Activated CD8-positive, alpha-beta memory T cell treated with anti-CD3 and anti-CD28 coated beads for 24 hours (primary cell): ENCODE data around the gene NETO2.
"Not testable (repeated sequence)": the region's sequence is repeated elsewhere in the genome, so short reads cannot be mapped to it uniquely, and the experiment has no call there.

Experiments used
- DNase-seq: peaks from one replicate; pipeline ENCODE4 v3.0.0-alpha.2; 2020

NETO2 gene

GRCh38 chr16:47132308-47132707 is 11.4 kb downstream of the NETO2 start:
- no peak for DNase-seq

GRCh38 chr16:47129755-47130435 is 13.8 kb downstream of the NETO2 start:
- DNase-seq: no peak

- DNase-seq: no peak
Observed at GRCh38 chr16:47127541-47127940, 16.2 kb downstream of the NETO2 start.

- no peak for DNase-seq
Observed at GRCh38 chr16:47125757-47126156, 18.0 kb downstream of the NETO2 start.

- DNase-seq: no peak
Observed at GRCh38 chr16:47113130-47113529, 30.6 kb downstream of the NETO2 start.

GRCh38 chr16:47110939-47111338 is 32.8 kb downstream of the NETO2 start:
- no peak for DNase-seq

- no peak for DNase-seq
Observed at GRCh38 chr16:47109361-47109760, 34.4 kb downstream of the NETO2 start.

- DNase-seq: not testable (repeated sequence)
Observed at GRCh38 chr16:47102921-47103320, 40.8 kb downstream of the NETO2 start.

- DNase-seq: not testable (repeated sequence)
Observed at GRCh38 chr16:47097154-47097553, 46.6 kb downstream of the NETO2 start.

- no peak for DNase-seq
Observed at GRCh38 chr16:47096297-47096696, 47.4 kb downstream of the NETO2 start.

- DNase-seq: no peak
Observed at GRCh38 chr16:47084198-47084597, 59.5 kb downstream of the NETO2 start.

- no peak for DNase-seq
Observed at GRCh38 chr16:47082099-47082865, 61.5 kb downstream of the NETO2 start.

GRCh38 chr16:47081115-47081514 is 62.6 kb downstream of the NETO2 start:
- no peak for DNase-seq

- no peak for DNase-seq
Observed at GRCh38 chr16:47079860-47080259, 63.9 kb downstream of the NETO2 start.

GRCh38 chr16:47073223-47074155 is 70.3 kb downstream of the NETO2 start:
- peak; percentile 30 for DNase-seq

- DNase-seq: no peak
Observed at GRCh38 chr16:47072158-47072557, 71.6 kb downstream of the NETO2 start.

- DNase-seq: peak; percentile 19
Observed at GRCh38 chr16:47069841-47070584, 73.7 kb downstream of the NETO2 start.

GRCh38 chr16:47069313-47069712 is 74.4 kb downstream of the NETO2 start:
- no peak for DNase-seq

GRCh38 chr16:47067203-47067602 is 76.5 kb downstream of the NETO2 start:
- DNase-seq: peak; percentile 7

- no peak for DNase-seq
Observed at GRCh38 chr16:47065766-47066688, 77.7 kb downstream of the NETO2 start.

GRCh38 chr16:47064775-47065174 is 79.0 kb downstream of the NETO2 start:
- no peak for DNase-seq
